ENCODE measurements around the gene MEIS3.

GRCh38 chr19:47461876-47462275 lies 42.5 kb upstream of the MEIS3 start:
- no peak for TF ChIP-seq CTCF (IDR thresholded peaks at IDR 0.05)
- TF ChIP-seq POLR2A (IDR thresholded peaks at IDR 0.05) = no peak
